OCI-LY3 (cell line): ENCODE measurements around the gene ARL5B.

Source experiments
- H2AFZ ChIP-seq: fragments of 200-600, 300-600 bp; shearing (Covaris generic); 2 replicates; pipeline ENCODE4 v1.6.0; 2014; ENCODE audit warnings: antibody characterized with exemption, low read depth, low read length
- H3K27ac ChIP-seq: fragments of 200-600, 300-600 bp; sonication (generic); 2 replicates; pipeline ENCODE4 v1.5.1; 2014; ENCODE audit warnings: mild to moderate bottlenecking, low read length, moderate library complexity, mixed read lengths
- H3K27me3 ChIP-seq: fragments of 200-600, 300-600 bp; sonication (generic); 2 replicates; pipeline ENCODE4 v1.6.1; 2014; ENCODE audit warnings: low read depth, low read length, mixed read lengths
- H3K36me3 ChIP-seq: fragments of 200-600, 300-600 bp; sonication (generic); replicated peaks from 2 replicates; pipeline ENCODE3; 2014; ENCODE audit warnings: low read depth, low read length, mixed read lengths
- H3K4me1 ChIP-seq: fragments of 300-600, 200-600 bp; sonication (generic); 2 replicates; pipeline ENCODE4 v1.6.1; 2014; ENCODE audit warnings: low read length, mixed read lengths
- H3K4me2 ChIP-seq: fragments of 200-600, 300-600 bp; sonication (generic); 2 replicates; pipeline ENCODE4 v1.6.1; 2014; ENCODE audit warnings: low read length, mixed read lengths
- H3K4me3 ChIP-seq: fragments of 300-600, 200-600 bp; sonication (generic); 2 replicates; pipeline ENCODE4 v1.5.1; 2014; ENCODE audit warnings: antibody characterized with exemption, mild to moderate bottlenecking, low read length, moderate library complexity
- H3K79me2 ChIP-seq: fragments of 300-600, 200-600 bp; shearing (Covaris generic); 2 replicates; pipeline ENCODE4 v1.6.1; 2014; ENCODE audit warnings: mild to moderate bottlenecking, low read length, mixed read lengths
- H3K9ac ChIP-seq: fragments of 300-600, 200-600 bp; shearing (Covaris generic); 2 replicates; pipeline ENCODE4 v1.6.0; 2014; ENCODE audit warnings: mild to moderate bottlenecking, low read length, moderate library complexity
- H3K9me3 ChIP-seq: fragments of 200-600, 300-600 bp; shearing (Covaris generic); 2 replicates; pipeline ENCODE4 v1.6.1; 2014; ENCODE audit warnings: low read length, mixed read lengths; ENCODE audit not compliant: insufficient read depth
- H4K20me1 ChIP-seq: fragments of 200-600, 300-600 bp; sonication (generic); 2 replicates; pipeline ENCODE4 v1.6.1; 2016; ENCODE audit warnings: low read length, mixed read lengths; ENCODE audit not compliant: insufficient read depth
- EZH2phosphoT487 ChIP-seq: fragments of 200-600 bp; shearing (Covaris generic); IDR thresholded peaks from 2 replicates; pipeline ENCODE4 v1.6.1; 2018; ENCODE audit warnings: antibody characterized with exemption, mixed run types, low read depth
- TF ChIP-seq, protein P1 (sequence below): fragments of 200-600, 300-600 bp; sonication (generic); IDR thresholded peaks from 2 replicates; pipeline ENCODE4 v1.5.1; 2014; ENCODE audit warnings: antibody characterized with exemption, low read length, low read depth

Gene ARL5B

DNA sequence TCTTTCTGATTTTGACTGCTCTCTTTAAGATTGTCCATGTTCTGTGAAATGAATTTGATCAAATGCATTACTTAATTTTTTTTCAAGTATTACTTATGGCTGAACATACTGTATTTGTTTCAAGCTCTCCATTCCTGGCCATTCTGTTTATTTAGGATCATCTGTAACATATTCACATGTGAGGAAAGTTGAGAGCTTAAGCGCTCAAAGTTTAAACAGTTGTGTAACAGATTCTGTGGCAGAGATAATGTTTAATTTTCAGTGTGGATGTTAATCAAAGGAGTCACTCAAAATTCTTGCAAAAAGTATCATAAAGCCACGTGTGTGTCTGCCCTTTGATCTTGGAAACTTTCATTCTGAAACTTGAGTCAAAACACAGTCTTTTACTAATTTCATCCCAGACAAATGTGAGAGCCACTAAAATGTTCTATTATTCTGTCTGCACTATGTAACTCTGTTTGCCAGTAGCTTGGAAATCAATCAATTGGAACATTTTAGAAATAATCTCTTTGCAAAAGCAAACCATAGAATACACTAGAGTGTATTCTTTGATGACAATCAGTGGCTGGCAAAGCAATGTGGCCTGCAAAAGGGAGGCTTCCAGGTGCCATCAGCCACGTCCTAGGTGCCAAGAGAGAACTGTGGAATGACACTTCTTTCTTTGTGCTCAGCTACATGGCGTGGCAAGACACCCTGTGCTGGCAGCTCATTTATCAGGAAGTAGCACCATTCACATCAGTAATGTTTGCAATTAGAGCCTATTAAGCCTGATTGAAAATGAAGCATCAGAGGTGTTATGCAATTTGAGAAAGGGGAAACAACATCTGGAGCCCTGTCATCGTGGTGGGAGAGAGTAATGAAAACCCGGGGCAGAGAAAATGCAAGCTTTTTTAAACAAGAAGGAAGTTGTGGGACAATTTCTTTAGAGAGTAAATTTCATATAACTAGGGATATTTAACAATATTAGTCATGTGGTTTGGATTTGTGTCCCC, 40.9 kb downstream of the ARL5B start:
- no peak overlapping the region for H3K4me3 ChIP-seq
- H2AFZ ChIP-seq, result no peak overlapping the region
- H3K4me1 ChIP-seq, result peaks cover 9% of the 10 kb centered on the region
- H4K20me1 ChIP-seq, result no peaks in the 10 kb centered on the region
- H3K9me3 ChIP-seq, result no peaks in the 10 kb centered on the region
- peak overlapping the region; percentile 24; the same call in 1 of the 2 replicates for H3K4me2 ChIP-seq
- no peaks in the 10 kb centered on the region for H3K36me3 ChIP-seq
- no peak overlapping the region for H3K27ac ChIP-seq
- H3K79me2 ChIP-seq, result no peaks in the 10 kb centered on the region
- TF ChIP-seq, protein P1, sequence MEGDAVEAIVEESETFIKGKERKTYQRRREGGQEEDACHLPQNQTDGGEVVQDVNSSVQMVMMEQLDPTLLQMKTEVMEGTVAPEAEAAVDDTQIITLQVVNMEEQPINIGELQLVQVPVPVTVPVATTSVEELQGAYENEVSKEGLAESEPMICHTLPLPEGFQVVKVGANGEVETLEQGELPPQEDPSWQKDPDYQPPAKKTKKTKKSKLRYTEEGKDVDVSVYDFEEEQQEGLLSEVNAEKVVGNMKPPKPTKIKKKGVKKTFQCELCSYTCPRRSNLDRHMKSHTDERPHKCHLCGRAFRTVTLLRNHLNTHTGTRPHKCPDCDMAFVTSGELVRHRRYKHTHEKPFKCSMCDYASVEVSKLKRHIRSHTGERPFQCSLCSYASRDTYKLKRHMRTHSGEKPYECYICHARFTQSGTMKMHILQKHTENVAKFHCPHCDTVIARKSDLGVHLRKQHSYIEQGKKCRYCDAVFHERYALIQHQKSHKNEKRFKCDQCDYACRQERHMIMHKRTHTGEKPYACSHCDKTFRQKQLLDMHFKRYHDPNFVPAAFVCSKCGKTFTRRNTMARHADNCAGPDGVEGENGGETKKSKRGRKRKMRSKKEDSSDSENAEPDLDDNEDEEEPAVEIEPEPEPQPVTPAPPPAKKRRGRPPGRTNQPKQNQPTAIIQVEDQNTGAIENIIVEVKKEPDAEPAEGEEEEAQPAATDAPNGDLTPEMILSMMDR, result no peak
- TF ChIP-seq EZH2phosphoT487, result no peak
- no peak overlapping the region for H3K9ac ChIP-seq
- no peaks in the 10 kb centered on the region for H3K27me3 ChIP-seq

DNA sequence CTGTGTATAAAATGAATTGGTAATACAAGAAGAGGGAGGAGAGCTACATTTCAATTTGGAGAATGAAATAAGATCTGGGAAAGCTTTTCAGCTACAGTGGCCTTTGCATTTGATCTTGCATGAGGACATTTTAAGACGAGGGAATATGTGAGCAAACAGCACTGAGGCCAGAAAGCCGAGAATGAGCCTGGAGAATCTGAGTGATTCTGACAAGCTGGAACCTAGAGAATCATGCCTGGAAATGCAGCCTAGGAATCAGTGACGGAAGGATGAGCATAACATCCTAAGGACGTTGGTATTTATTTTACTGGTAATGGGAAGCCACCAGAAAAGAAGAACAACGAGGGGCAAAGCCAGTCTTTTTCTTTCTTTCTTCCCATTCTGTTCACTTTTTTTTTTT, 44.3 kb downstream of the ARL5B start:
- Histone ChIP-seq H3K4me1 (peaks cover 9% of the 10 kb centered on the region), H3K36me3 (no peaks in the 10 kb centered on the region), H3K79me2 (no peaks in the 10 kb centered on the region), H2AFZ (no peak overlapping the region), H3K27me3 (no peaks in the 10 kb centered on the region), H3K9ac (no peak overlapping the region), H3K4me2 (no peak overlapping the region), H3K27ac (no peak overlapping the region), H4K20me1 (no peaks in the 10 kb centered on the region), H3K9me3 (no peaks in the 10 kb centered on the region), H3K4me3 (no peak overlapping the region)
- TF ChIP-seq, protein P1, result no peak
- TF ChIP-seq EZH2phosphoT487, result no peak

GRCh38 chr10:18710201-18710653, 51.0 kb downstream of the ARL5B start:
- no peak overlapping the region for H2AFZ ChIP-seq
- no peak for TF ChIP-seq EZH2phosphoT487
- TF ChIP-seq, protein P1, result no peak
- H3K27me3 ChIP-seq, result no peaks in the 10 kb centered on the region
- H3K4me1 ChIP-seq, result no peaks in the 10 kb centered on the region
- no peak overlapping the region for H3K4me2 ChIP-seq
- H3K9ac ChIP-seq, result no peak overlapping the region
- H3K27ac ChIP-seq, result no peak overlapping the region
- H4K20me1 ChIP-seq, result no peaks in the 10 kb centered on the region
- H3K36me3 ChIP-seq, result no peaks in the 10 kb centered on the region
- H3K4me3 ChIP-seq, result no peak overlapping the region
- no peaks in the 10 kb centered on the region for H3K79me2 ChIP-seq
- no peaks in the 10 kb centered on the region for H3K9me3 ChIP-seq

DNA sequence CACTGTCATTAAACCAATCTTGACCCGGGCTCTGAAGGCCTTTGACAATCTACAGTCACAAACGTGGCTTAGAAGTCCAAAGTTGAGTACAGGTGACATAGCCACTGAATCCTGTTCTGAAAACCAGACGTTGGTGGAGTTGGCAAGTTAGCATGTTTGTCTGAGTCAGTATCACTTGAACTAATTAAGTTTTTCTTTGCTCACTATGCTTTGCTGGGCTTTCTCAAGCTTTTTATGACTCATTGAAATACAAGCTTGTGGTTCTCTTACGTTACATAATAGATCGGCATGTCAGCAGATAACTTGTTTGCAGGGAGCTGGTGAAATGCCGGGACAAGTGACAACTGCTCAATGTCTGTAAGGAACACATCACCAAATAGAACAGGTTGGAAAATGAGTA, 53.8 kb downstream of the ARL5B start:
- no peak overlapping the region for H3K4me2 ChIP-seq
- TF ChIP-seq, protein P1, result no peak
- no peak for TF ChIP-seq EZH2phosphoT487

More for the DNA sequence above, 53.8 kb downstream of the ARL5B start:
- no peak overlapping the region for H3K9ac ChIP-seq
- no peak overlapping the region for H2AFZ ChIP-seq
- H3K4me1 ChIP-seq, result no peaks in the 10 kb centered on the region
- H3K36me3 ChIP-seq, result no peaks in the 10 kb centered on the region
- no peaks in the 10 kb centered on the region for H3K9me3 ChIP-seq
- no peaks in the 10 kb centered on the region for H3K79me2 ChIP-seq
- H4K20me1 ChIP-seq, result no peaks in the 10 kb centered on the region
- H3K27ac ChIP-seq, result no peak overlapping the region
- no peak overlapping the region for H3K4me3 ChIP-seq
- H3K27me3 ChIP-seq, result no peaks in the 10 kb centered on the region
